ENCODE data around the gene CAPN8.

CAPN8 gene

DNA sequence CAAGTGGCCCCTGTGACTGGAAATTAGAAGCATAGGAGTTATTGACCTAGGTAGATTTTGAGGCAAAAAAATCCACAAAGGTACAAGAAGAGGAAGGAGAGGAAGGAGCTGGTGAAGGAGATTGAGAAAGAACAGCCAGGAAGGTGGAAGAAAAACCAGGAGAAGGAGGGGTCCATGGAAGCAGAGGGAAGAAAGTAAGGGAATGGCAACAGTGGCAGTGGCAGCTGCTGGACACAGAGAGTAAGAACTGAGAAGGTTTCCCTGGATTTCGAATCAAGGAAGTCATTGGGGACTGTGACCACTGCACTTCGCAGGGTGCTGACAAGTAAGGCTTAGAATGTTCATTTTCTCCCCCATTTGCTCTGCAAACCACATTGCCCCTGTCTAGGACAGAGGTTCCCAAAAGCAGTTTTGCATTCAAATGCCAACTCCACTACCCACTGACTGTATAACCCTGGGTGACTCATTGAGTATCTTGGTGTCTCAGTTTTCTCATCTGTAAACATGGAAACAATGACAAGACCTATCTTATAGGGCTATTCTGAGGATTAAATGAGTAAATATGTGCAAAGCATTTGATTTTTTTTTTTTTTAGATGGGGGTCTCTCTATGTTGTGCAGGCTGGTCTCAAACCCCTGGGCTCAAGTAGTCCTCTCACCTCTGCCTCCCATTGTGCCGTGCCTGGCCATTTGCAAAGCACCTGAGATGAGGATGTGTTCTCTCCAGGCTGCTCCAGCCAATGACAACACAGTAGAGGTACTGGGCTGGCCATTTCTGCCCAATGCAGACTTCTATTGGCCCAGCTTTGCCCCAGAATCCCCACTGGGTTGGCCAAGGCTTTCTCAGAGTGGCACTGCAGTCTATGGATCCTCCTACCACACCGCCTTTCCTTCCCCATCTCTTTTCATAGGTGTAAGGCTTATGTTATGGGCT lies 37.5 kb upstream of the CAPN8 start:
- DNase-seq (ENCODE audit: low read depth): no peak

DNA sequence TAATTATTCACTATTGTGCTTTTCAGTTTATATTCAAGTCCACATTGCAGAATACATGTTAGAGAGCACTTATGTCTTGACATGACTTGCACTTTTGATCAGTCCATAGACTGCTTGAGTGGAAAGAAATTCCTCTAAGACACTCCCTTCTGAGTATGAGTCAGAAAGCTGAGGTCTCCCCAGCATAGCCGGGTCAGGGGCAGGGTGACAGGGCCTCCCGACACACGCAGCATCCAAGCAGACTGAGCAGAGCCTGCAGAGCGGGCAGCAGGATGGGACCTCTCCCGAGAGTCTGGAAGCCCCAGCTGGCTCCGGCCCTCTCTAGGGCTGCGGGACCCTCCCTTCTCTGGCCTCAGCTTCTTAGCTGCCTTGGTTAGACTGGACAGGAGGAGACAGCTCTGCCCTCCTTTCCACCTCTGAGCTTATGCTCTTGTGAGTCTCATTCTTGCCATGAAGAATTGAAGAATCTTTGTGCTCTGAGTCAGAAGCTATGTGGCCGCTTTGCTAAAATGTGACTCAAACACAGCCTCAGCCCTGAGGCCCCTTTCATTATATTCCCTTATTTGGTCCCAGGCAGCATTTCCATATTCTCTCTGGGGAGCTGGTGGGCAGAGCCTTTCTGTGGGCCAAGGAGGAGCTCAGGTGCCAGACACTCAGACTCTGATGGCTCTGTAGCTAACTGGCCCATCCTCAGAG lies 35.6 kb upstream of the CAPN8 start:
- DNase-seq (ENCODE audit: low read depth): no peak

DNA sequence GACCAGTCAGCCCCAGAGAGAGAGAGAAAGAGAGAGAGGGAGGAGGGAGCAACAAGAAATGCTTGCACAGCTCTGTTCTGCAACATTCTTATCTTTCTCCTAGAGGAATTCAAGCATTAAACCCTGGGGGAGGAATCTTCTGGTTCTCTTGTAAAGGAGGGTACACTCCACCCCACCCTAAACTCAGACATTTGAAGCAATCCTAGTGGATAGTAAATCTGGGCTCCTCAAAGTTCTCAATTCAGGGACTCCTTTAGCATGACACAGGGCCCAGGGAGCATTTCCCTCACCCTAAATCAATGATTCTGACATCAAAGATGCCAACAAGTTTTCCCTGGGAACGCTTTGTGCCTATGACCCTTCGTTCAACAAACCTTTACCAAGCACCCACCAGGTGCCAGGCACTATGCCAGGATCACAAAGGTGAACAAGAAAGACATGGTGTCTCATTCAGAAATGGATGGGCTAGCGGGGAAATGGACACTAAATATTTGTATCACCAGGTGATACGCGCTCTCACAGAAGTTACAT lies 35.0 kb upstream of the CAPN8 start:
- DNase-seq (ENCODE audit: low read depth): no peak

DNA sequence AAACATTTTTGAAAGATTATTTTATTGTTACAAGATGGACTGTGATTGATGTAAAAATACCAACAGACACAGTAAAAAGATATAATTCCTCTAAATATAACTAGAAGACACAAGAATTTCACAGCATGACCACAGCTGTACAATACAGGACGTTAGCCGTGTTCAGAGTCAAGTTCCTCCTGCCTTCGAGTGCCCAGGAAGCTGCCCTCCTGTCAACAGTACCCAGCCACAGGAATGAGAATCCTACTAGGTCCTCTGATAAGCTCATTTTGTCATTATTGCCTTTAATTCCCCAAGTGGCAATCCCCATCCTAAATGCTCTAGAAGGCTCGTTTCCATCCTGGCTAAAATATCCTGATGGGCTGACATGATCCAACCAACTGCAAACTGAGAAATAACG lies 30.4 kb upstream of the CAPN8 start:
- DNase-seq (ENCODE audit: low read depth): no peak

DNA sequence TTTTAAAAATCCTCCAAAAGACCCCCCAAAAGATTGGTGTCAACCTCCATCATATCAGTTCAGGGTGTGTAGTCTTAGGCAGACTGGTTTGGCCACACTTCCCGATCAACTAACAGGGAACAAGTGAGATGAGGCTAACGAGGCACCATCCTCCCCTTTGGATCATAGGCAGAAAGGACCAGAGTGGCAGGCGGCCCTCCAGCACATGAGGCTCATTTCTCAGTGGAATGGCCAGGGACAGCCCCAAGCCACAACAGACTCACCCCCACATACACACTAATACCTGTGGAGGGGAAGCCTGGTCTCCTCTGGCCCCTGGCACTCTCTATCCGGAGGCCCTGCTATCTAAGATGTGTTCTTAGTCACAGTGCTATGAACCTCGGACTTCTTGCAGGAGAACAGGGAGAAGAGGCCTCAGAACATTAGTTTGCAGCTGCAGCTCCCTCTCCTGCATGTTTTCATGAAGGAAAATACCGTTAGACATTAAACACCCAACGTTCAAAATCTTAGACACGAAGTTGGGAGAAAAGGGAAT lies 29.6 kb upstream of the CAPN8 start:
- DNase-seq (ENCODE audit: low read depth): no peak

DNA sequence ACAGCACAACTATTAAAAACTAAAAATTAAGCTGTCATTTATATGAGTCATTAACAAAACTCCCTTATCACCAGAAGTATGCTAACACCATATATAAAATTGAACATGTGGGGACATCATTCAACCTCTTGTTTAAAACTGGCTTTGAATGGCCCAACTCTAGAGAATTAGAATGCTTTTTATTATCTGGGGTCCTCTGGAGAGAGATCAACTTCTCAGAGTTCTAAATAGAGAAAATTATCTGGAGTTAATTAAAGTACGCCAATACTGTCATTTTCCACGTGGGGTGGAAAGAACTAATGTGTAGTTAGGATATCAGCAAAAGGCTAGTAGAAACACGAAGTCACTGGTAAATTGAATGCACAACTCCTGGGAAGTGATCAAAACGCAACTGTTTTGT lies 25.6 kb upstream of the CAPN8 start:
- DNase-seq (ENCODE audit: low read depth): no peak

DNA sequence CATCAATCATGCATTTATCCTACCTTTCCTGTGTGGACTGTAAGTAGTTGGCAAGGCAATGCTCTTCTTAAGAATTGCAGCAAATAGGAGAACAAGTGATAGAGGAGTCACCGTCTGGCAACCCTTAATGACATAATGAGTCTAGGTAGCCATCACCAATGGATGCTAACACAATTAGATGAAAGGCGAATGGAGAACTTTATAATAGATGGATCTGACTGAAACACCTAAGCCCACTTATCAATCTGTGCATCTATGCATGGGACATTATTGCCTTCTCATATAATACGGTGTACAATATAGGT lies 18.9 kb upstream of the CAPN8 start:
- no peak for DNase-seq (ENCODE audit: low read depth)

DNA sequence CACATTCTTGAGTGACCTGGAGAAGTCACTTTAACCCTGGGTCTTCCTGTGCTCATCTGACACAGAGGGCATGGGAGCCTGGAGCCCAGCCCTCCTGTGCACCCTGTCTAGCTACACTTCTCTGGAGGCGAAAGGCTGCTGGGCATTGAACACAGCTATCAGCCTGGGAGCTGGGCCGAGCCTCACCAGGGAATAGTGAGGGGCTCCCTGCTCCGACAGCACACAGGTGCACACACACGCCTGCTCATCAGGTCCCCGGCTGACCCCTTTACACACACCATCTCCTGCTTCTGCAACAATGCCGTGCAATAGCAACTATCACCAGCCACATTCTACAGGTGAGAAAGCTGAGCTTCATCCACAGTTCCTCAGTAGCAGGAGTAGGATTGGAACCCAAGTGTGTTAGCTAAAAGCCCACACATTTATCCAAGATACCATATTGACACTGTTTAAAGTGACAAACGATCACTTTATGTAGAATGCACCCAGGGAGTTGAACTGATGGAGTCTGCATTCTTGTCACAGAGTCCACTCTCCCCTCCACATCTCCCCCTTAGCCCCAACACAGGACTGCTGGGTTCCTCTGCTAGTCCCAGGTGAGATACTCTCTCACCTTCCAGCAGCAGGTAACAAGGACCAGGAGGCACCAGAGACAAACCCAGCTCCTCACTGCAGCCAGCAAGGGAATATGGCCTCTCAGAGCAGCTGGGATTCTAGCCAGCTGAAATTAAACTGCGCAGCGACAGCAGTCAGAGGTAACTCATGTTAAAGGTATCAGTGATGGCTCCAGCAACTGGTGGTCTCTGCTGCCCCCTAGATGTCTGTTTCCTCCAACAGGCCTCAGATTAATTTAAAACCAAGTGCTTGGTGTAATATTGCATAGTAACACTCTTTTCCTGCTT lies 18.3 kb upstream of the CAPN8 start:
- DNase-seq (ENCODE audit: low read depth): peak; percentile 36

DNA sequence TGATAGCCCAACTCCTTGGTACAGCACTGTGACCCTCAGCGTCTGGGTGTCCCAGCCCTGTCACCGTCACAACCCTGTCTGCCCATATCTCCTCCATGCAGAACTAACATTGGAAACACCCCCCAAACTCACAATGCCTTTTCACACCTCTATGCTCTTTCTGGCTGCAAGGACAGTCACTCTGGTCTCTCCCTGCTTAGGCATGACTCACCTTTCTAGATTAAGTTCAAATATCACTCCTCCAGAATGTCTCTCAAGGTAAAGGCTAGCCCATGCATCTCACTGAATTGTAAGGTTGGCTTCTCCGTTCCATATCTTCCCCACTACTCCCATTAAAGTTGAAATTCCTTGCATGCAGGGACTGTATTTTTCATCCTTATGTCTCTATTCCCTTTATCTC lies 17.0 kb upstream of the CAPN8 start:
- DNase-seq (ENCODE audit: low read depth): no peak

DNA sequence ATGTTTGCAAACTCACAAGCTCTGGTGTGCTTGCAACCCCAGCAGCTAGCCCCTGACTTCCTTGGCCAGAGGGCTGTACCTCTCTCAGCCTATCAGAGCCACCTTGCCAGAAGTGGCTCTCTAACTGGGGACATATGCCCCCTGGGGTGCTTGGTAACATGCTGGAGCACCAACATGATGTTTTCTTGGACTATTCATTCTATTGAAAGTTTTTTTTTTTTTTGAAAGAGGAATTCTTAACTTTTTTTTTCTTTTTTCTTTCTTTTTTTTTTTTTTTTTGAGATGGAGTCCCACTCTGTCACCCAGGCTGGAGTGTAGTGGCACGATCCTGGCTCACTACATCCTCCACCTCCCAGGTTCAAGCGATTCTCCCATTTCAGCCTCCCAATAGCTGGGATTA lies 14.7 kb upstream of the CAPN8 start:
- no peak for DNase-seq (ENCODE audit: low read depth)

DNA sequence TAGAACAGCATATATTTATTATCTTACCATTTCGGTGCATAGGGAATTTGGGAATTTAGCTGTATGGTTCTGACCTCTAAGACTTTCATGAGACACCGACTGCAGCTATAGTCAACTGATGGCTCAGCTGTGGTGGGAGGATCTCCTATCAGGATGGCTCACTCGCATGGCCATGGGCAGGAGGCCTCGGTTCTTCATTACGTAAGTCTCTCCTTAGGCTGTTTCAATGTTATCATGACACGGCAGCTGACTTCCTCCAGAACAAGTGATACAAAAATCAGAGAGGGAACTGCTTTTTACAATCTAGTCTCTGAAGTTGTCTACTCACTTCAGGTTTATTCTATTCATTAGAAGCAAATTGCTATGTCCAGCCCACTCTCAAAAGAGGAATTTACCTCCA lies 13.3 kb upstream of the CAPN8 start:
- no peak for DNase-seq (ENCODE audit: low read depth)

DNA sequence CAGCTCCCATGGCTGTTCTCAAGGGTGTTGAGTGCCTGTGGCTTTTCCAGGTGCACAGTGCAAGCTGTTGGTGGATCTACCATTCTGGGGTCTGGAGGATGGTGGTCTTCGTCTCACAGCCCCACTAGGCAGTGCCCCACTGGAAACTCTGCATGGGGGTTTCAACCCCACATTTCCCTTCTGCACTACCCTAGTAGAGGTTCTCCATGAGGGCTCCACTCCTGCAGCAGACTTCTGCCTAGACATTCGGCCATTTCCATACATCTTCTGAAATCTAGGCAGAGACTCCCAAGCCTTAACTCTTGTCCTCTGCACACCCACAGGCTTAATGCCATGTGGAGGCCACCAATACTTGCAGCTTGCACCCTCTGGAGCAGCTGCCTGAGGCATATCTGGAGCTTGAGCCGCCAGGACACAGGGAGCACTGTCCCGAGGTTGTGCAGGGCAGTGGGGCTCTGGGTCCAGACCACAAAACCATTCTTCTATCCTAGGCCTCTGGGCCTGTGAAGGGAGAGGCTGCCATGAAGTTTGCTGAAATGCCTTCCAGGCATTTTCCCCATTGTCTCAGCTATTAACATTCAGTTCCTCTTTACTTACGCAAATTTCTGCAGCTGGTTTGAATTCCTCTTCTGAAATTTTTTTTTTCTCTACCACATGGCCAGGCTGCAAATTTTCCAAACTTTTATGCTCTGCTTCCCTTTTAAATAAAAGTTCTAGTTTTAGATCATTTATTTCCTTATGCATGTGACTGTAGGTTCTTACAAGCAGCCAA lies 8.8 kb upstream of the CAPN8 start:
- no peak for DNase-seq (ENCODE audit: low read depth)

DNA sequence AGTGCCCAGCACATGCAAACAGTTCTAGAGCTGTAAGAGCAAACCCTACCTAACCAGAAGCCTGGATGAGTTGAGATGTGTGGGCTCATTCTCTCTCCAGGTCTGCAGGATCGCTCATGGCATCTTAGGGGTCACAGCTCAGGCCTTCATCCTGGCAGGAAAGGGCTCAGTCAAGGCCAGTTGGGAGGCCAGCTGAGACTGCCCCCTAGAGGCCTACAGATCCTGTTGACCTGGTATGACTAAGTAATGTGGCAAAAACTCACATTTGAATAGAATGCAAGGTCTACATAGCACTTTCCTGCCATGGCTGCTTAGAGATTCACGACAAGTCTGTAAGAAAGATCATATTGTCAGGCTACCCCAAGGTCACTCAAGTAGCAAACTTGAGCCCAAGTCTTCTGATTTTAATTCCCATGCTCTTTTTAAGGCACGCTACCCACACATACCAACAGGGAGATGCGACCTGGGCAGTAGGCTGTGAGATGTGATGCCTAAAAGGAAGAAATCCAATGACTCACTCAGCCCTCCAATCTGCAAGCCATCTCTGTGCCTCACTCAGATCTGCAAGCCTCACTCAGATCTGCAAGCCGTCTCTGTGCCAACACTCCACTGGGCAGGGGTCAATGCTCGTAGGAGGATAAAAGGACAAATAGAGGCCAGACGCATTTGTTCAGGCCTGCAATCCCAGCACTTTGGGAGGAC lies 5.1 kb upstream of the CAPN8 start:
- DNase-seq (ENCODE audit: low read depth): no peak

DNA sequence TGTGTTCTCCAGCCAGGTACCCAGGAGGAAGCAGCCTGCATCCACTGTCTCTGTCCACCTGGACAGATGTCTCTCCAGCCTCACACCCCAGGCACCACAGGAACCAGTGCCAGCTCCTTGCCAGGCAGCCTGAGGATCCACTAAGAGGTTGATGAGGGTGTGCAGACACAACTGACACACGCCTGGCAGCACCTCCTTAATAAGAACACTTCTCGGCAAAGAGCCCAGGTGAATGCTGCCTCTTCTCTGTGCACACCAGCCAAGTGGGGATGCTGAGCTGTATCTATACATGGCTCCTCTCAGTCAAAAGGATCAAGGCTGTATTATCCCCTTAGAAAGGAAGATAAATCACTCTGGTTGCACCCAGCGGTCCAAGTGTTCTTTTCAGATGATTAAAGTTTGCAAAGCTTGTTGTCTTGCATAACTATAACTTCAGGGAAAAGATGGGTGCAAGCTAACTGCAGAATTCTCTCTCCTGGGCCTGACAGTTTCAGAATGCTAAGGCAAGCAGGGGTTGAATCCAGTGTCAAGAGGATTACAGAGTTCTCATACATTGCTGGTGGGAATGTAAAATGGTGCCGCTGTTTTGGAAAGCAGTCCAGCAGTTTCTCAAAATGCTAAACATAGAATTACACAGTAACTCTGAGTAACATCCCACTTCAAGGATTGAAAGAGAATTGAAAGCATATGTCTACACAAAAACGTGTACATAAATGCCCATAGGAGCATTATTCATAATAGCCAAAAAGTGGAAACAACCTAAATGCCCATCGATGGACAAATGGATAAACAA lies 3.7 kb upstream of the CAPN8 start:
- no peak for DNase-seq (ENCODE audit: low read depth)

DNA sequence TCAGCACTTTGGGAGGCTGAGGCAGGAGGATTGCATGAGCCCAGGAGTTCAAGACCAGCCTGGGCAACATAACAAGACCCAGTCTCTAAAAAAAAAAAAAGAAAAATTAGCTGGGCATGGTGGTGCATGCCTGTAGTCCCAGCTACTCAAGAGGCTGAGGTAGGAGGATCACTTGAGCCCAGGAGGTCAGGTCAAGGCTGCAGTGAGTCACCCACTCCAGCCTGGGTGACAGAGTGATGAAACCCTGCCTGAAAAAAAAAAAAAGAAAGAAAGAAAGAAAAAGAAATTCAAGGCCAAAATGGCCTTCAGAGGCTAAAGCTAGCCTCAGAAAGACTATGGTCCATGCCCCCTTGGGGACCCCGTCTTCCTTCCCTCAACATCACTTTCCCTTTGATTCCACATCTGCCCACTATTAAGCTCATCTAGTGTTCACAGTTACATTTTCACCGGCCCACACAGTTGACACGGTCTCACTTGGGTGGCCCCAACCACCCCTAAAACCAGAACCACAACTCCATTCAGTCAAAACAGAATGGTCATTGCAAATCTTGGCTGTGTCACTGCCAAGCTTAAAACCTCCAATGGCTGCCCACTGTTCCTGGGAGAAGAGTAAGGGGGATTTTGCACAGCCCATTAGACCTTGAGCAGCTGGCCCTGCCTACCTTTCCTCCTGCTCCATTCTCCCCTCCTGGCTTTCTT lies 2.1 kb upstream of the CAPN8 start:
- DNase-seq (ENCODE audit: low read depth): no peak

DNA sequence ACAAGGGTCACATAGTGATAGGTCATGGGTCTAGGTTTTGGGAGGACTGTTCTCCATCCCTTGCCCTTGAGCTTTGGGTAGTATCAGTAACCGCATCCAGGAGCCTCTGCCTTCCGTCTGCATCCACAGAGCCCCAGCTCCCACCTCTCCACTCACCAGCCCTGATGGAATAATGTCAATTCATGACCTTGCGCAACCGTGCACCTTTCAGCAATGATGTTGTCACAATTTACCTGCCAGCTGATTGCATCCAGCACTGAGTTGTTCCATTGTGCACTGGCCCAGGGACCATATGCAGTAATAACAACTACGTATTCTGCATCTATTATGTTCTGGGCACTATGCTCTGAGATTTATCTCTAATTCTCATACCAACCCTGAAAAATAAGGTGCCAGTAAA lies 1.4 kb downstream of the CAPN8 start:
- no peak for DNase-seq (ENCODE audit: low read depth)

DNA sequence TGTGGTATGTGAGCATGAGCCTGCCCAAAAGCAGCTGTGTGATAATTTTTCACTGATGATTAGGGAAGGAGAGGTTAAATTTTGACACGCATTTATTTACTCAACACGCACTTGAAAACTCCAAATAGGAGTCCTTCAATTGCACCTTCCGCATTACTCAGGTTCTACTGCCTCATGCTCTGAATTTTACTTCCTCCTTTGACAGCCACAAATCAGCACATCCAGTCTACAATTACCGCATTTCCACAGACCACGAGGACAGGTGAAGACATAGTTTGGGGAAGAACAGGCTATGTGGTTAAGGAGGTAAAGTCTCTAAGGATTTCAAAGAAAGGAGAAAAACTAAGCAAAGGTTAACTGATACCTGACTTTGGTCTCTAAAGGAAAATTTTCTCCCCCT lies 2.6 kb downstream of the CAPN8 start:
- DNase-seq (ENCODE audit: low read depth): no peak

DNA sequence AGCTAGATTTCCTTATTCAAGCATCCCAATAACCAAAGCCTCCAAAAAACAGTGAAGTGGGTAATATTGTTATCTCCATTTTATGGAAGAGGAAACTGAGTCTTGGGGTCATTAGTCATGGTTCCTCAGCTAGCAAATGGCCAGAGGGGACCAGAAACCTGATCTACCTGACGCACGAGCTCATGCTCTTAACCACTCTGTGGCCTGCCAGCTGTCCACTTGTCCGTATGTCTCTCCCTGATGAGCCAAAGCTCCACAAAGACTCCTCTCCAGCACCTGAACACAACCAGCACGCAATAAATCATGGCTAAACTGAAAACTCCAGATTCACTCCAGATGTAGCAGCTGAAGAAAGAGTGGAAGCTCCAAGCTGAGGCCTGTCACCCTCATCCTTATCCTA lies 5.8 kb downstream of the CAPN8 start:
- no peak for DNase-seq (ENCODE audit: low read depth)

DNA sequence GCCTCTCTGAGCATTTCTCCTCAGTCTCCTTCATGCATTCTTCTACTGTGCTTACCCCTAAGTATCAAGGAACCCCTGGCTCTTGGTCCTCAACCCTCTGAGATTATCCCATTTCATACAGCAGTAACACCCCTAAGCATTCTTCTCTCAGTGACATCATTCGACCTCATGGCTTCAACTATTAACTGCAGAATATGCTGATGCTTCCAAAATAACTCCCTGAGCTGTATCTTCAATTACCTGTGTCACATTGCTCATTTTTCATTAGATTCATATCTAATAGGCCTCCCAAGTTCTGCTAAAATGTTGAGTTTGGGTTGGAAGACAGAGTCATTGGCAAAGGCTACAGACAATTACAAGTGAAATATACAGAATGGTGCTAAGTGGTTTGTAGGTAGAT lies 7.5 kb downstream of the CAPN8 start:
- no peak for DNase-seq (ENCODE audit: low read depth)
